ENCODE measurements around the gene TUBGCP5.
A peak's percentile ranks its signal among the peaks of the same experiment; 100 is the strongest.

GRCh38 chr15:23035964-23036566 lies 3.3 kb downstream of the TUBGCP5 start:
- no peak for TF ChIP-seq POLR2A (IDR thresholded peaks at IDR 0.05)
- peak in 3 of 5 experiments; percentile 45 to 65 (median 57) for TF ChIP-seq CTCF (IDR thresholded peaks at IDR 0.05 in 4 of 5, conservative IDR thresholded peaks at IDR 0.05 in 1 of 5)
